Tongue (tissue), 2 donors: Measurements from ENCODE around the gene ABLIM1. TPM values are rescaled to one million over a fixed set of nuclear protein-coding genes. Genes with fewer than 3 reads are reported as not detected.

Source experiments
- DNase-seq: peaks from one replicate; pipeline ENCODE4 v3.0.0-alpha.2; 2015
- total RNA-seq: library from RNA; depleted of rRNA; stranded (reverse); fragments of >200 nt; gene quantifications from one replicate; pipeline ENCODE4 v1.2.3, GENCODE V29; 2014

Gene ABLIM1
- total RNA-seq, 1 donor from 2014 or later = 70.6 TPM

DNA sequence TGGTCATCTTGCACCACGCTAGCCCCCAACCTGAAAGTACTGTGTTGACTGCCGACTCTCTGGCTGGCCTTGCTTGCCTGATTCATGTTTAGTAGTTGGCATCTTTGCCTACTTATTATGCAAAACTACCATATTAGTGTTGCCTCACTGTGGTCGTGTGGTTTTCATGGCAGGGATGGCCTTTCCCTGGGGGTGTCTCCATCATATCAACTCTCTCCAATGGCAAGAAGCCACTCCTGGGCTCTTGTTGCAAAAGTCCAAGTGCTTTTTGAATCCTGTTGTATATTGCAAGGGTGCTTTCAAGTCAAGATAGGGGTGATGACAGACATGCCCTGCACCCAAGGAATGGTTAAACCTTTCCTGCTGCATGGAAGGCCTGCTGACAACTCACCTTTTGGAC is 39.4 kb downstream of the ABLIM1 start:
- DNase-seq = no peak

DNA sequence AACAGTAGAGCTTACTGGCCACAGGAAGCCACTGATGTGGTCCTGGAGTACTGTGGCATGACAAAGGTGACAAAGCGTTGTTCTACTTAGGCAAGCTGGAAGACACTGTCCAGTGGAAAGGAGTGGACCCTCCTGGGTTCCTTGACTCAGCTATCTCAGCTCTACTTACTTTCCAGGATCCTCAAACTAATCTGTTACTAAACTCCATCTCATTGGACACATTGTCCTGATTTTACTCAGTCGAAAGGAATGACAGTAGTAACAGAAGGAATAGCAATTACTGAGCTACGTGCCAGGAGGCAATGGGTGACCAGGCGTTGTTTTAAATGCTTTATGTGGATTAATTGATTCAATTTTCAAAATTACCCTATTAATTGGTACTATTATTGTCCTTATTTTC is 41.6 kb downstream of the ABLIM1 start:
- DNase-seq = no peak

DNA sequence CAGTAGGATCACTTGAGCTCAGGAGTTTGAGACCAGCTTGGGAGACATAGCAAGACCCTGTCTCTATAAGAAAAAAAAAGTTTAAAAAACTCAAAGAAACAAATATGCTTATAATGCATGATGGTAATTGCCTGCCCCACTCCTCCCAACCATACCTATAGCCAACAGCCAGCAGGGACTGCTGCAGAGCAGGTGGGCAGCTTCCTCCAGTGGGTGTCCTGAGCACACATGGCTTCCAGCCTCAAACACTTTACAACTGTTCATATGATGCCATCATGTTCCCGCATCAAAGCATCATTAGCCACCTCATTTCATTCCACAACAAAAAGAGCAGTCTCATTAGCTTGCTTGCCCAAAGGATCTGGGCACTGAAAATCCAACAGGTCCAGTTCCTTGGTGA is 42.0 kb downstream of the ABLIM1 start:
- DNase-seq = no peak

DNA sequence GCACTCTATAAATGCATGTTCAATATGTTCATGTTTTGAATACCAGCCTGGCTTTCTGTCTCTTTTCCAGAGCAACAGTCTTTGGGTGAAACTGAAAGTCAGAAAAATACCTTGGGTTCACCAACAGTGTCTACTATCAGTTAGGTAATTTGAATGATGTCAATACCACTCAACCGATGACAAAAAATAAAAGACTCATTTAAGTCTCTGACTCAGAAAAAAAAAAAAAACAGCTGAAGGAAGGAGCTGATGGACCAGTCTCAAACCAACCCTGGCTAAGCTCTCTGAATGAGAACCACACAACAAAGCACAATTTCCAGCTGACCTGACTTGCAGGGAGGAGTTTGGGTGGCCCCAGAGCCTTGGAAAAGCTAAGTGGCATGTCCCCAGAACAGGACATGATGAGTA is 42.5 kb downstream of the ABLIM1 start:
- DNase-seq = no peak

DNA sequence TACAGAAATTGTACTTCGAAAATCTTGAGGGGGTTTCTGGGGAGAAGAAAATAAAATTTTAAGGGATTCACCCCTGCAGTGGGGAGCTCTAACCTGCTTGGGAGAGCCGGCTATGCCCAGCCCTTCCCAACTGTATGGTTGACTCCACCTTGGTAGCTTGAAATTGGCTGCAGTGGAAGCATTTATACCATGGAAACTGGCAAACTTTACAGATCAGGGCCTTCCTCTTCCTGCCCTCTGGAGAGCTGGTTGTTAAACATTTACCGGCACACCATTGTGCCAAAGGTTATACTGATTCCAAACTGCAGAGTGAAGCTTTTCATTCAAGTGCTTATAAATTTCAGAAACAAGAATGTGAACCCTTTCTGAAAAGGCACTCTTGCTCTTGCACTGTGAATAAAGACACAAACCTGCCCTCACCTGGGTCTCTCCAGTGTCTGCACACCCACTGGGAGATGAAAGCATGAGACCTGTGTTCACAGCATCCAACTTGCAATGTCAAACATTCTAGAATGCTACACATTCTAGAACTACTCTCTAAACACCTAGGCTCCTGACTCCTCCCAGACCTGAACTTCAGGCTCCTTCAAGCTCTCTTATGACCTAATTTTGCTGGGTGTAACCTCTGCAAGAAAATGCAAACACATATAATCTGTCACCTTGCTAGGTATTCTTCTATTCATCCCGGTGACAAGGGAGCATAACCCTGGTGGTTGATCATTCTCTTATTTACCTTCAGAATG is 44.7 kb downstream of the ABLIM1 start:
- no peak for DNase-seq

DNA sequence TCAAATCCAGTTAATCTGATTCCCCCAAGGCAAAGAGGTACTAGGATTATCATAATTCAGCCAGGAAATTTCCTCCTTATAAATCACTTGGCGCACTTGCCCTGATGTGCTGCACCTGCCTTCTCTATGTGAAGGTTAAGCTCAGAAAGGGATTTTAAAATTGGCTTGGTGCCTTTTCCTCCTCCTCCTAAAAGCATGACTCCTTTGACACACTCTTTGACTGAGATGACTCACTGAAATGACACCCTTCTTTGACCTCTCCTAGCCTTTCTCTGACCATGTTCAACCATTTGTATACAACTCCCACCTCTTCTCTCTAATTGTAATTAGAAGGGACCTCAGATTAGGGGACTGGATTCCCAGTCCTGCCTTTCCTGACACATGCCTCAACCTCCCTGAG is 46.5 kb downstream of the ABLIM1 start:
- DNase-seq = no peak

DNA sequence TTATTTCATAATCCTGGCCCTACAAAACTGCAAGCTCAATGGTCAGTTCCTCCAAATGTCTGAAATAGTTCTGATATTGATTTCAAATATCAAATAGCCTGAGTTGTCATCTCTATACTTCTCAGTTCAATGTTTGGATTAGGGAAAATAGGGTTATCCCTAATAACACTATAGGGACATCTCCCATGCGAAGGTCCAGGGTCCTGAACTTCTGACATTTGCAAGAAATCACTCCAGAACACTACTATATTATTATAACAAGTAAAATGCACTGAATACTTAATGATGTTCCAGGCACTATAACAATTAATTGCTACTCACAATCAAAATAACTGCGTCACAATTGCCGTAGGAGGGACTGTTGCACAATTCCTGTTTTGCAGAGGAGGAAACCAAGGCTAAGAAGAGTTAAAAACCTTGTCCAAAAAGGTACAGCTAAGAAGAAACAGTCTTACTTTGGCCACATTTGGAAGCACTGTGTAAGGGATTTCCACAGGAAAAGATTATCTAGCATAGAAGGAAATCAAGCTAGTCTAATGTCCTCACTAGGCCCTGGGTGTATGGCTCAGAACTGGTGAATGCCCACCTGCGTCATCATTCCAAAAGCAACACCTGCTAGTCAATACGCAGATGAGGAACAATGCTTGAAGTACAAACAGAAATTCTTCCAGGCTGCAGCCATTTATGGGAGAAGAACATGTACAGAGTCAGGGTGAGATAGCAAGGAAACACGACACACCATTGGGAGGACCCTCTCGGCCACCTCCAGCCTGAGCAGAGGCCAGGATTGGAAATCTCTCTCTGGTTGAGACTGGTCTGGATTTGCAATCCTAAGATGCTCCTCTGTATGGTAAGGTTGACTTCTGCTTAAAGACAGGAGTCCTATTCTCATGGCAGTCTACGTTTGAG is 48.3 kb downstream of the ABLIM1 start:
- DNase-seq = no peak

DNA sequence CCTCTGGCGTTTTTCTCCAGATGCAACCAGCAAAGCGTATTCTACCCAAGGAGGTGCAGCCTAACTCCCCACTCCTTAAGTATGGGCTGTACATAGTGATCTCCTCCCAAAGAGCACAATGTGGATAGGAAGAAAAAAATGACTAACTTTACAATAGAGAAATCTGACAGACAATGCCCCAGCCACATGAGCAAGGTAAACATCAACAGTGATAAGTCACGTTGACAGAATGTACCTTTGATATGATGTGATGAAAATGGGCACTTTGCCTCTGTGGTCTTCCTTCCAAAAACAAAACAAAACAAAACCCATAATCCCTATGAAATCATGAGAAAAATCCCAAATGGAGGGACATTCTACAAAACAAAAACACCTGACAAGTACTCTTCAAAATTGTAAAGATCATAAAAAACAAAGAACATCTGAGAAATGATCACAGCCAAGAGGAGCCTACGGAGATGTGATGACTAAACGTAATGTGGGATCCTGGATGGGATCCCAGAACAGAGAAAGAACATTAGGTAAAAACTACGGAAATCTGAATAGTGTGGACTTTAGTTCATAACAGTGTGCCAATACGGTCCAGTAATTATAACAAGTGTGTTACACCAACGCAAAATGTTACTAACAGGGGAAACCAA is 50.6 kb downstream of the ABLIM1 start:
- peak; percentile 78 for DNase-seq

DNA sequence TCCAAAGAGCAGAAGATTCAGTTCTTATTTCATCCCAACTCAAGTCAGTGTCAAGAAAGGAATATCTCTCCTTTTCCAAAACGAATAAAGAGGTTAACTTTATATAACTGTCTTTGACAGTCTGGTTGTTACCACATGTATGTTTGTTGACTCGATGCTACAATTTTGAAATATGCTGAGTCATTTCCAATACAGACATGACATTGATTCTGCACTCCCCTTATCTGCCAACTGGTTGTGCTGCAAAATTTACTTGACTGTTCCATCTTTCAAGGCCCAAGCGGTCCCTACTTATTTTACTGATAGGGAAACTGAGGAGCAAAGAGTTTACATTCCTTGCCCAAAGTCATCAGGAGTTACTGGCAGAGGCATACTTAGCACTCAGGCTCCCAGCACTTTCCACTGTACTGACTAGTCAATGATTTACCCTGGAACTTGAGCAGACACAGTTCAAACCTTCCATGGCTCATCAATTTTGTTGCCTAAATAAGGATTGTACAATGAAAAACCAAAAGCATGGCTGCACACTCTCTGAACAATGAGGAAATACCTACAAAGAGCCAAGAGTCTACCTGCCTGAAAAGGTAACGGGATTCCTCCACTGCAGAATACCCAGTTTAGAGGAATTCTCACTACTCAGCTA is 52.8 kb downstream of the ABLIM1 start:
- DNase-seq = no peak

DNA sequence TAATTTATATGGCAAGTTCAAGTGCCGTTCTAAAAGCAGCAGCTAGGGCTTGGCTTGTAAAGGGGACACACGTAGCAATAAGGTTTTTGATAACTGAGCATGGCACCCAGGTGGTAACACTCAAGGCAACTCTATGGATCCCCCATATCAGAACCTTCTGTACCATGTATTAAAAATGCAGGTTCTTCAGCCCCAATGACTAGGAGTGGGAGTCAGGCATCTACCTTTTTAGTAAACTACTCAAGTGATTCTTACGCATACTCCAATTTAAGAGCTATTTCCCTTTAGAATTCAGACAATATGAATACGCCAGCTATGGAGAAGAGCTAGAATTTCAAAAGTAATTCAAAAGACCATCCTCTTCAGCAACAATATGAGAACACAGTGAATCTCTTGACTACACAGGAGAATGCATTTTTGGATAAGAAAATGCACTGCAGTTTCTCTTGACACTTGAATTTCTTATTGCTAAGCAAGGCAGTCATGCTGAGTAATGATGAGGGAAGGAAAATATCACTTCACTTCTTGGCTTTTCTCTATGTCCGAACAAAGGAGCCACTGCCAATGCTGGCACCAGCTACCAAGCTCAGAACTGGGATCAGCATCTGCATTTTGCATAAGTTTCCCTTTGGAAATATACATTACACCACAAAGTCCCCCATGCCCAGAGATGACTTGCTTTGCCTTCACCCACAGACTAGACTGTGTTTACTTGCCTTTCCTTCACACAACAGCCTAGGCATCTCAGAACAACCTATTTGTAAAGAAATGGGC is 53.5 kb downstream of the ABLIM1 start:
- DNase-seq = peak; percentile 11

DNA sequence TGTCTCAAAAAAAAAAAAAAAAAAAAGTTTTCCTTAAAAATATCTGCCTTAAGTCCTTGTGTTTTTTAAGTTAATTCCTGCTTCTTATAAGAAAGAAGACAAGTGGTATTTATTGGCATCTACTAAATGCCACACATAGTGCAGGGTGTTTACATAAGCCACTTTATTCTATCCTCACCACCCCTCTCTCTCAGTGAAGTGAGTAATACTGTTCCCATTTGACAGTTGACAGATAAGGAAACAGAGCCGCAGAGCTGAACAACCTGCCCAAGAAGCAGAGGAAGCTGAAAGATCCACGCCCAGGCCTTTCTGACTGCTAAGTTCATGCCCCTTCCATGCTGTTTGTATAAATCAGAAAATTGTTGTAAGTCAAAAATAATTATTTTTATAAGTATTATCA is 54.1 kb downstream of the ABLIM1 start:
- no peak for DNase-seq

DNA sequence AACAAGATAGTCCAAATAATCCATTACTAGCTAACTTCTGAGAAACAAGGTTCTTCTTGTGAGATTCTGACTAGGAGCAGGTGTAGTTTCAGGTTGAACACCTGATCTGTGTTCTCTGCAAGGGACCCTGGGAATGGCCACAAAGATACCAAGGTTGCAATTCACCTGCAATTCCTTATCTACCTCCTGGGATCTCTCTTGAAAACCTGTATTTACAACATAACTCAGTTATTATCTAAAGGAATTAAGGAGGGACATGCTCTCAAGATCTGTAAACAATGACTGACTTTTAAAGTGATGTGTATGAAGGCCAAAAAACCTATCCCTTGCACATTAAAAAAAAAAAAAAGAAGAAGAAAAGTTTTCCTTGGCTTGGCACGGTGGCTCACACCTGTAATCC is 54.8 kb downstream of the ABLIM1 start:
- no peak for DNase-seq

DNA sequence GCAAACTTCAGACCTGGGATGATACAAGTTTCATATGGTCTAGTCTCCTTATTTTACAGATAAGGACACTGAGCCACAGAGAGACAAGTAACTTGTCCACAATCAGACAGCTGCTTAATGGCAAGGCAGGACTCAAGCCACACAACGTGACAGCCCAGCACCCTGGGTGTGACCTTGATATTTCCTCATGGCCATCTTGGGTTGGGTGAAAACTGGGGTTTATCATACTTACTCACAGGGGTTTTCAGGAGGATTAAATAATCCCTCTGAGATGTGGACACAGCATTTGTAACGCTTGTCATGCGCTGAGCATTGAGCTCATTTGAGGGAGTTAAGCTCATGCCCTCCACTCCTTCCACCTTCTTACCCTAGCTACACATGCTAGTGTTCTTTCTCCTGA is 58.0 kb downstream of the ABLIM1 start:
- no peak for DNase-seq

DNA sequence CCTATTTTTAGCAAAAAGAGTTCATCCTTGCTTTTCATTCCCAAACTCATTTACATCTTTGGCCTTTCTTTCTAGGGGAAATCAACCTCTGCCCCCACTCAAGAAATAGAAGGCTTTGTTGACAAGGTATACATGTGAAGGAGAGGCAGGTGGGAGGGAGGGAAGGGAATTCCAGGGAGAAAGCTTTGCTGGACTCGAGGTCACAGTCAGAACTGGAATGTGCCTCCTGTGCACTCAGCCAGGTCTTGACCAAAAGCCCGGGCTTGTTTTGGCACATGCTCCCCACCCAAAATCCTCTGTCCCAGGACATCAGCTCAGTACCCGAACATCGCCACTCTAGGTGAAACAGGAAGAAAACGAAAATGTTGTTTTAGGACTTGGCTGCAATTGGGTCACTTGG is 61.3 kb downstream of the ABLIM1 start:
- DNase-seq = no peak

DNA sequence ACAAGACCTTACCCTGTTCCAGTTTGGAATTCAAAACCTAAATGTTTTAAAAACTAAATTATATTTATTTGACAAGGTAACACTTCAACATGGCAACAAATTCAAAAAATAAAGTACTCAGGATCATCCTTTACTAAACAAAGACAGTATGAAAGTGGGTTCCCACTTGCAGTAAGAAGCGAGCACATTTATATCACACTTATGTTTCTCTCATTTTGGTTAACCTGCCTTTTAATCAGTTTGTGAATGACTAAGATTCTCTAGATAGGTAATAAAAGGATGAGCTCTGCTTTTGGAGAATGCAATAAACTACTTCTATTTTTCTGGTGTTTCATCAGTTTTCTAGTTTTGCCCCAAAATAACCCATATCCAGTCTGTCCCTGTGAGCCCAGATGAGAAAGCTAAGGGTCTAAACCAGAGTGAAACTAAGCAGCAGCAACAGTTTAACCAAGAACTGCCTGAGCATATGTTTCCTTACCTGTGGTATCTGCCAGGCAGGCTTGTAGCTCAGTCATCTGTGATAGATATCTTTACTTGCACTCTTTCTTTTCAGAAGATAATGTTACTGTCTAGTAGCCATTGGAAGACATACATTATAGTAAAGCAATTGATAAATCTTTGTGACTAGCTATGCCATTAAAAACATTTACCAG is 64.1 kb downstream of the ABLIM1 start:
- DNase-seq = no peak

DNA sequence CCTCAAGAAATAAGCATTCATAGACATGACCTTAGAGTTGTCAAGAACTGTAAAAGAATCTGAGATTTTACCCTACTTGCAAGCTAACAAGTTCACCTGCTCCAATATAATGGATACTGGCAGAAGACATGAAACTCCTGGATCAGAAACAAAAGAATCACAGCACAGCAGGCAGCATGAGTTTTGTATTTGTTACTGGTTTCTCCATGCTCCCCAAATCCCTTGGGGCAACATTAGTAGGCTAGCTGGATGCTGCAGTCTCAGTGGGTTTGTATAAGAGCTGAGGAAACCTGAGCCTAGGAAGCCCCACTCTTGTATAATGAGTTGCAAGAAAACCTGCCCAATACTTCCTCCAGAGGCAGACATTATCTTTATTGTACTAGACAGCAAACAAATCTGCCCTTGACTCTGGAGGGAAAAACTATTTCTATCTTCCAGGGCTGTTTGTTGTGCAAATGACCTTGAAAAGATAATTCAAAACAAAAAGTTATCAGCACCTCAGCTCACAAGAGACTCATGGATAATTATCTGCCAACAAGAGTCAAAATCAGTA is 64.8 kb downstream of the ABLIM1 start:
- no peak for DNase-seq

DNA sequence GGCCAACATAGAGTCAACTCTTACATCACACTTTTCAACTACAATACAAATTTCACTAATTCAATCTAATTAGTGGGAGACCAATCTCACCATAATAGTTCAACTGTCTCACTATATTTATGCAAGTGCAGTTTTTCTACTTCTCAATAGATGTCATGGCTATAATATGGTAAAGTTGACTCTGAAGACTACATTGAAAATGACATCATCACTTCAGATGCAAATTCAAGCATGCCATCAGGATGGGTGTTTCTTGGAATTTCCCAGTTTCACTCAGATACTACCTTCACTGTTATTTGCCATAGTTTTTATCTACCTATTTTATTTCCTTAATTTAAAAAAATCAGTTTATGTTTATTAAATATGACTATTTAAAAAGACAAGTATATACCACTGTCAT is 67.1 kb downstream of the ABLIM1 start:
- DNase-seq = no peak

DNA sequence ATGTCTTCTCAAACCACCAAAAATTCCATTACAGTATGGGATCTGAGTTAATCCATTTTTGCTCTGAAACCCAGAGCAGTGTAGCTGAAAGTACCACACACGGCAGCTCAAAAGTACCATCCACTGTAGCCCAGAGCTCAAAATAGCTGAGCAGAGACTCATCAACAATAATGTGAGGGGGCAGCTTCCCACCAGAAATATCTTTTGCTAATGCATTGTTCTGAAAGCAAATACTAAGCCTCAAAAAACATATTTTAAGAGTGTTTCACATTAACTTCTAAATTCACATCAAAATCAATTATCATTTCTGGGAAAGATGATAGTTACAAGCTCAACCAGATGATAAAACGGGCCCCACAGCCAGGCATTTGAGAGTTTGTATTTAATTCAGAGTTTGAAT is 73.7 kb downstream of the ABLIM1 start:
- DNase-seq = no peak

DNA sequence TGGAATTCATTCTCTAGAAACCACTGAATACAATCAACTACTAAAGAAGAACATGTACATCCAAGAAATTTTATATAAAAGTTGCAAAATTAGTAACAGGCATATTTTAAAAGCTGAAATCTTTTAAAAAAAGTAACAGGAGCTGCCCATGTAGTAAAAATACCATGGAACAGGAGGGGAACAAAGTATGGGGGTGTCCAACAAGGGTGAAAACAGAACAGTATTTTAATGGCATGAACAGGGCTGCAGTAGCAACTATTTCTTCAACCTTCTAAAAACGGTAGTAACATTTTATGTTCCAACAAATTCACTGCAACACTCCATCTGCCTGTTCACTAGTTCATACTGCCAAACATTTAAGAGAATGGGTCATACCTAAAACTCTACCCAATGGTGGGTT is 77.0 kb downstream of the ABLIM1 start:
- no peak for DNase-seq

DNA sequence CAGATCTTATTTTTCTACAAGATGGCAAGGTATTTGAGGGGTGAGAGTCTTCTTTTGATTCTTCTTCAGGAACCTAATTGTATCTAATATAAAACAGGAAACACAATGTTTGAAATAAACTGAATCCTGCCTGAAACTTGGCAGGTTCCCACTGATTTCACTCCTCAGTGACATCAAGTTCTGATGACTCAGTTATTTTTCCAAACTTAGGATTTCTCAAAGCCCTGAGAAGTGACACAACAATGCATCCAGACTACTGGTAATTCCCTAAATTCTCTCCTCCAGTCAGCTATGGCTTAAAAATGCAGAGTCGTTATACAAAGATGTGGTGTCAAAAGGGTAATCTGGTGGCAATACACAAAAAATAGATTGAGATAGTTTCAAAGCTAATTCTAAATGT is 80.9 kb downstream of the ABLIM1 start:
- DNase-seq = no peak

DNA sequence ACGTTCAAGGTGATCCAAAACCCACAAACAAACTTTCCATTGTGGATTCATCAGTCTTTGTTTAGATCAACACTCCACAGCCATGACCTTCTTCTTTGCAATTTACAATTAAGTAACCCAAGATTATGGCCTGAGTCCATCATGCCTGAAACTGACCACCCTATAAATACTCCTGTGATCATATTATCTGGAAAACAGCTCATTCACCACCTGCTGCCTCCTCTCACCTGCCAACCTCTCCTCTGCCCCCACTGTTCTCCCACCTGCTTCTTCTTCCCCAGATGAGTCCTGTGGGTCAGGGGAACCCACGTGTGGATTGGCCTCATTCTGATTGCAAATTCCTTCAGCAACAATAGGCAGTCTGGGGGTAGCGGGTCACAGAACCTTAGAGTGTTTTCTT is 81.4 kb downstream of the ABLIM1 start:
- no peak for DNase-seq
